ENCODE results near the gene SMCO4. TPM values are rescaled to one million over a fixed set of nuclear protein-coding genes. Genes with fewer than 3 reads are reported as not detected.

SMCO4 gene, protein sequence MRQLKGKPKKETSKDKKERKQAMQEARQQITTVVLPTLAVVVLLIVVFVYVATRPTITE
- 24.4 and 50.1 TPM in 2 replicates for total RNA-seq

DNA sequence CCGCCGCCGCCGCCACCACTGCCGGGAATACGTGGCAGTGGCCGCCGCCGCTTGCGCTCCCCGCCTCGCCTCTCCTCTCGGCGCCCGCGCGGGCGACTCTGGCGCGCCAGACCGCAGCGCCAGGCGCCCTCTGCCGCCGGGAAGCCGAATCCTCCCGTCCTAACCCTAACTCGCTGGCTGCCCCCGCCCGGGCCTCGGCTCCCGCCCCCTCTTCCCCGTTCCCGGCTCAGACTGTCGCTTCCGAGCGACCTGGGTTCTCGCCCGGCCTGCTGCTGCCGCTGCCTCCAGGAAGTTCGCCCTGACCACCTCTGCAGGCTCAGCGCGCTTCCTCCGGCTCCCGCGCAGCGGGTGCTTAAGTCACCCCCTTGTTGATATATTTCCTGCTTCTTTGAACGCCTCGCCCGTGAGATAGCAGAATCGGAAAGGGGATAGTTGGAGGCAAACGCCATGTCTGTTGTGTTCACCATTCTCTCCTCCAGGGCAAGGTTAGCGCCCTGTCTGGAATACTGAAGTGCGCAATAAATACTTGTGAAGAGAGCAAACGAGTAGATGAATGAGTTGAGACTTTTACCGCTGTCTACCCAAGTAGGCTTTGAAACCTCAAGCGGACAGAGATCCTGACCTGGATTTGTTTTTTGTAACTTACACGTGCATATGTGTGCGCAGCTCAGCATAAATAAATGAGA, at the start of gene SMCO4:
SMCO4 (minus strand) TSS at position 100 of the 686 bp plus-strand sequence. CDS start 64,202 bp downstream, outside the sequence.

Other genes with a start within 250 kb of the SMCO4 start
- gene DEUP1, start 212.6 kb downstream of the SMCO4 start, total RNA-seq = not detected in 2 replicates
- gene CEP295, start 118.3 kb upstream of the SMCO4 start, total RNA-seq = 9.2 and 13.1 TPM in 2 replicates
- 77.7 and 93.0 TPM in 2 replicates for gene TAF1D, start 198.1 kb upstream of the SMCO4 start, total RNA-seq
- gene C11orf54, start 198.3 kb upstream of the SMCO4 start, total RNA-seq = 9.1 and 10.0 TPM in 2 replicates
- 20.5 and 24.7 TPM in 2 replicates for gene MED17, start 240.9 kb upstream of the SMCO4 start, total RNA-seq